H1 (cell line): ENCODE results near the gene FLRT1. TPM values are rescaled to one million over a fixed set of nuclear protein-coding genes. Genes with fewer than 3 reads are reported as not detected.
A peak's percentile ranks its signal among the peaks of the same experiment; 100 is the strongest.

Source experiments
- BCL11A ChIP-seq, 2 experiments: IDR thresholded peaks; one replicate each; pipeline ENCODE4 v1.6.1; 2011; ENCODE audit warnings: low read depth in 2 of 2, low read length in 2 of 2, mild to moderate bottlenecking in 2 of 2
- CBX5 ChIP-seq: fragments of 300-800, 300-1000 bp; sonication (generic); IDR thresholded peaks from 2 replicates; pipeline ENCODE4 v1.7.1; 2016; ENCODE audit warnings: antibody characterized with exemption, low read length, low read depth
- CHD2 ChIP-seq: IDR thresholded peaks from 2 replicates; pipeline ENCODE4 v1.6.1; 2012; ENCODE audit warnings: low read length, improper control_type of control experiment
- CTBP2 ChIP-seq: IDR thresholded peaks from 2 replicates; pipeline ENCODE4 v1.7.0; 2011; ENCODE audit warnings: borderline replicate concordance, mild to moderate bottlenecking, moderate library complexity, mixed read lengths, low read length; ENCODE audit not compliant: insufficient read depth, insufficient read length
- EGR1 ChIP-seq: IDR thresholded peaks from 2 replicates; pipeline ENCODE4 v1.6.1; 2011; ENCODE audit warnings: low read depth, low read length, borderline replicate concordance
- EZH2 ChIP-seq: fragments of 200-600 bp; sonication (generic); IDR thresholded peaks from 2 replicates; pipeline ENCODE4 v1.7.1; 2012; ENCODE audit warnings: low read depth, mild to moderate bottlenecking, moderate library complexity, low read length, inconsistent platforms; ENCODE audit not compliant: severe bottlenecking
- GTF2F1 ChIP-seq: IDR thresholded peaks from 2 replicates; pipeline ENCODE4 v1.6.1; 2012; ENCODE audit warnings: low read depth, low read length, improper control_type of control experiment, borderline replicate concordance
- KDM1A ChIP-seq: fragments of 200-600, 300-600 bp; sonication (generic); IDR thresholded peaks from 2 replicates; pipeline ENCODE4 v1.7.1; 2016; ENCODE audit warnings: mild to moderate bottlenecking, low read length, borderline replicate concordance
- KDM4A ChIP-seq: IDR thresholded peaks from one replicate; pipeline ENCODE4 v1.7.1; 2012; ENCODE audit warnings: low read depth, mild to moderate bottlenecking, moderate library complexity, low read length, inconsistent platforms; ENCODE audit not compliant: severe bottlenecking
- NANOG ChIP-seq: IDR thresholded peaks from 2 replicates; pipeline ENCODE4 v1.6.1; 2011; ENCODE audit warnings: low read length, low read depth, mild to moderate bottlenecking, inconsistent platforms; ENCODE audit not compliant: insufficient read depth, poor library complexity, severe bottlenecking
- POLR2A ChIP-seq, 2 experiments: IDR thresholded peaks; 1 replicate in 1 of 2; 2 replicates in 1 of 2; pipeline ENCODE4 v1.6.1; 2011; ENCODE audit warnings: low read depth in 2 of 2, low read length in 2 of 2, mild to moderate bottlenecking in 2 of 2; ENCODE audit errors: control extremely low read depth in 1 of 2
- RNF2 ChIP-seq: fragments of 200-900, 300-1000 bp; sonication (generic); IDR thresholded peaks from 2 replicates; pipeline ENCODE4 v1.7.1; 2016; ENCODE audit warnings: borderline replicate concordance, low read depth, mild to moderate bottlenecking, antibody characterized with exemption, low read length; ENCODE audit not compliant: poor library complexity, severe bottlenecking; ENCODE audit errors: missing control alignments
- SAP30 ChIP-seq: fragments of 300-600 bp; sonication (generic); IDR thresholded peaks from 2 replicates; pipeline ENCODE4 v1.7.1; 2012; ENCODE audit warnings: low read length, moderate library complexity, mild to moderate bottlenecking, inconsistent platforms; ENCODE audit not compliant: insufficient read depth, insufficient replicate concordance
- SIN3A ChIP-seq, 2 experiments: IDR thresholded peaks in 1 of 2; conservative IDR thresholded peaks in 1 of 2; 2 replicates each; pipeline ENCODE4 v1.6.1; 2011 to 2012; ENCODE audit warnings: low read length in 2 of 2, improper control_type of control experiment in 1 of 2, low read depth in 1 of 2, mild to moderate bottlenecking in 1 of 2
- SIRT6 ChIP-seq: IDR thresholded peaks from one replicate; pipeline ENCODE4 v1.7.1; 2012; ENCODE audit warnings: low read length, inconsistent platforms
- SRF ChIP-seq: IDR thresholded peaks from 2 replicates; pipeline ENCODE4 v1.6.1; 2011; ENCODE audit warnings: mild to moderate bottlenecking, low read depth, low read length, moderate library complexity
- SUZ12 ChIP-seq: fragments of 200-600 bp; sonication (generic); IDR thresholded peaks from 2 replicates; pipeline ENCODE4 v1.6.1; 2012; ENCODE audit warnings: mild to moderate bottlenecking, inconsistent platforms, low read length, moderate library complexity, mixed read lengths
- TAF1 ChIP-seq: IDR thresholded peaks from 2 replicates; pipeline ENCODE4 v1.6.1; 2011; ENCODE audit warnings: mild to moderate bottlenecking, low read depth, low read length
- YY1 ChIP-seq: IDR thresholded peaks from 2 replicates; pipeline ENCODE4 v1.6.1; 2011; ENCODE audit warnings: low read depth, mild to moderate bottlenecking, low read length
- polyA plus RNA-seq, 7 experiments: library from polyadenylated mRNA; depleted of rRNA in 3 of 7; stranded (reverse) in 5 of 7; unstranded in 2 of 7; fragments of >200 nt in 5 of 7; fragments of 200-250 nt in 2 of 7; gene quantifications; 1 replicate in 5 of 7; 2 replicates in 1 of 7; 4 replicates in 1 of 7; pipeline versions ENCODE4 v1.2.1 to v1.2.3, GENCODE V29; 2011 to 2013; ENCODE audit warnings: missing spikeins in 2 of 7, mixed read lengths in 2 of 7
- total RNA-seq: library from RNA; stranded (reverse); fragmentation: NEBNext Ultra II Directional; extraction: Animal tissue kit (Norgen Biotek cat#: 25700); gene quantifications from 2 replicates; pipeline ENCODE4 v1.2.1, GENCODE V29; 2021
- TF ChIP-seq, protein P1 (sequence below): IDR thresholded peaks from 2 replicates; pipeline ENCODE4 v1.6.1; 2012; ENCODE audit warnings: low read length, inconsistent platforms
- TF ChIP-seq, protein P2 (sequence below): IDR thresholded peaks from 2 replicates; pipeline ENCODE4 v1.6.1; 2012; ENCODE audit warnings: inconsistent platforms

FLRT1 gene
- total and polyA plus RNA-seq, 2 of the 8 experiments (the other 6 are each of a cell fraction or from before 2014, with no cell fraction given): 0.14 to 0.28 TPM

DNA sequence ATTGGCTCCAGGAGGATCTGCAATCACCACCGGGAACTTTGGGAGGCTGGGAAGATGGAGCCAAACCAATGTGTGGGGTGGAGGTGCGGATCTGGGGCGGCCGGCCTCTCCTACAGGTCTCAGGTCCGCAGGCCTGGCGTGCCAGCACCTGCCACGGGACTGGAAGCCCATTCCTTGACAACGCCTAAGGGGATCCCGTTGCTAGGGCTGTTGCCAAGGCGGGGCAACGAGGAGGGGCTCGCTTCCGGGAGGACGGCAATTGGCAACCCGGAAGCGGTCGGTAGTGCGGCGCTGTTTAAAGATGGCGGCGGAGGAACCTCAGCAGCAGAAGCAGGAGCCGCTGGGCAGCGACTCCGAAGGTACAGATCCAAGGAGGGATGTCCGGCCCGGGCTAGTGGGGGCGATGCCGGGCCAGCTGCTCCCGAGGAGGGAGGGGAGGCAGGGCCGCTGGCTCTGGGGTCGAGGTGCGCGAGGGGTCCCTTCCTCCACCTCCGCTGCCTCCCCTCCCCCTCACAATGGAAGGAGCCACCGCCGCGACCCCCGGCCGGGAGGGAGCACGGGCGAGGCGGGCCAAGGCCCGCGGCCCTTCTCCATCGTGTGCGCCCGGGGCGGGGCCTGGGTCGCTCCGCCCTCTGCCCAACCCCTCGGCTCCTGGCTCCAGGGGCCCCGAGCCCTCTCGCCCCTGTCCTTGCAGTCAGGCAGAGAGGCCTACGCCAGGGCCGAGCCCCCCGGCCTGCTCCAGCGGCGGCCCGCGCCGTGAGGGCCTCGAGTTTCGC lies 49.4 kb upstream of the FLRT1 start, which contains the start of gene OTUB1 (continued):
- TF ChIP-seq EGR1: peak; percentile 52; the same call in 1 of the 2 replicates
- TF ChIP-seq TAF1: peak; percentile 97
- TF ChIP-seq, protein P1, sequence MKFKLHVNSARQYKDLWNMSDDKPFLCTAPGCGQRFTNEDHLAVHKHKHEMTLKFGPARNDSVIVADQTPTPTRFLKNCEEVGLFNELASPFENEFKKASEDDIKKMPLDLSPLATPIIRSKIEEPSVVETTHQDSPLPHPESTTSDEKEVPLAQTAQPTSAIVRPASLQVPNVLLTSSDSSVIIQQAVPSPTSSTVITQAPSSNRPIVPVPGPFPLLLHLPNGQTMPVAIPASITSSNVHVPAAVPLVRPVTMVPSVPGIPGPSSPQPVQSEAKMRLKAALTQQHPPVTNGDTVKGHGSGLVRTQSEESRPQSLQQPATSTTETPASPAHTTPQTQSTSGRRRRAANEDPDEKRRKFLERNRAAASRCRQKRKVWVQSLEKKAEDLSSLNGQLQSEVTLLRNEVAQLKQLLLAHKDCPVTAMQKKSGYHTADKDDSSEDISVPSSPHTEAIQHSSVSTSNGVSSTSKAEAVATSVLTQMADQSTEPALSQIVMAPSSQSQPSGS: peak; percentile 56; the same call in 1 of the 2 replicates
- TF ChIP-seq SAP30: peak; percentile 53
- peak; percentile 94 to 97 for TF ChIP-seq POLR2A (IDR thresholded peaks at IDR 0.05; ENCODE audit: control extremely low read depth in 1 of 2, low read depth in 2 of 2, low read length in 2 of 2)
- TF ChIP-seq BCL11A (IDR thresholded peaks at IDR 0.05; ENCODE audit: low read depth in 2 of 2, low read length in 2 of 2): no peak
- TF ChIP-seq KDM1A: no peak
- TF ChIP-seq GTF2F1: peak; percentile 83; the same call in 1 of the 2 replicates
- TF ChIP-seq SIN3A (conservative IDR thresholded peaks at IDR 0.05 in 1 of 2, IDR thresholded peaks at IDR 0.05 in 1 of 2; ENCODE audit: low read depth in 1 of 2, low read length in 2 of 2): peak in 1 of 2 experiments; percentile 97; a peak in 2 of 4 replicates
- TF ChIP-seq RNF2: no peak
- 0 out of 2 replicates have a peak, but pooled peaks have one; percentile 14 for TF ChIP-seq SRF
- no peak for TF ChIP-seq SUZ12
- peak; percentile 10 for TF ChIP-seq NANOG
- peak; percentile 96 for TF ChIP-seq YY1
- TF ChIP-seq, protein P2, sequence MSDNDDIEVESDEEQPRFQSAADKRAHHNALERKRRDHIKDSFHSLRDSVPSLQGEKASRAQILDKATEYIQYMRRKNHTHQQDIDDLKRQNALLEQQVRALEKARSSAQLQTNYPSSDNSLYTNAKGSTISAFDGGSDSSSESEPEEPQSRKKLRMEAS: peak; percentile 72; the same call in 1 of the 2 replicates
- TF ChIP-seq CBX5: no peak
- no peak for TF ChIP-seq EZH2
- TF ChIP-seq CHD2: no peak
- no peak for TF ChIP-seq CTBP2
- TF ChIP-seq SIRT6: peak; percentile 73
- TF ChIP-seq KDM4A: peak; percentile 32
